Bronchial epithelial cell (primary cell): Measurements from ENCODE around the gene RSBN1. TPM values are rescaled to one million over a fixed set of nuclear protein-coding genes. Genes with fewer than 3 reads are reported as not detected.
A peak's percentile ranks its signal among the peaks of the same experiment; 100 is the strongest.

Experiments
- DNase-seq: peaks from one replicate; pipeline ENCODE4 v3.0.0-alpha.2; 2010; ENCODE audit warnings: low read depth
- FAIRE-seq: peaks from 2 replicates; lab custom pipeline; 2011; peaks lifted over from hg19 to GRCh38; lab: Jason Lieb, UNC
- H3K27me3 ChIP-seq: 2 replicates; pipeline ENCODE4 v1.5.1; 2011; ENCODE audit warnings: low read length; ENCODE audit not compliant: control insufficient read depth, insufficient read depth
- H3K36me3 ChIP-seq: 2 replicates; pipeline ENCODE4 v1.5.1; 2011; ENCODE audit warnings: low read length; ENCODE audit not compliant: control insufficient read depth, insufficient read depth
- H3K4me3 ChIP-seq: 2 replicates; pipeline ENCODE4 v1.5.1; 2011; ENCODE audit warnings: mild to moderate bottlenecking, low read depth, low read length, control low read depth
- total RNA-seq: library from RNA; depleted of rRNA; stranded (reverse); fragments of >200 nt; gene quantifications from 2 replicates; pipeline ENCODE4 v1.2.1, GENCODE V29; 2014
- TF ChIP-seq, protein P1 (sequence below): IDR thresholded peaks from 2 replicates; pipeline ENCODE4 v1.5.1; 2011; ENCODE audit warnings: mild to moderate bottlenecking, moderate library complexity, low read length, control low read depth, inconsistent platforms; ENCODE audit not compliant: insufficient read depth, severe bottlenecking

The RSBN1 gene
- total RNA-seq, 1 donor from 2014 or later: 7.9 TPM

DNA sequence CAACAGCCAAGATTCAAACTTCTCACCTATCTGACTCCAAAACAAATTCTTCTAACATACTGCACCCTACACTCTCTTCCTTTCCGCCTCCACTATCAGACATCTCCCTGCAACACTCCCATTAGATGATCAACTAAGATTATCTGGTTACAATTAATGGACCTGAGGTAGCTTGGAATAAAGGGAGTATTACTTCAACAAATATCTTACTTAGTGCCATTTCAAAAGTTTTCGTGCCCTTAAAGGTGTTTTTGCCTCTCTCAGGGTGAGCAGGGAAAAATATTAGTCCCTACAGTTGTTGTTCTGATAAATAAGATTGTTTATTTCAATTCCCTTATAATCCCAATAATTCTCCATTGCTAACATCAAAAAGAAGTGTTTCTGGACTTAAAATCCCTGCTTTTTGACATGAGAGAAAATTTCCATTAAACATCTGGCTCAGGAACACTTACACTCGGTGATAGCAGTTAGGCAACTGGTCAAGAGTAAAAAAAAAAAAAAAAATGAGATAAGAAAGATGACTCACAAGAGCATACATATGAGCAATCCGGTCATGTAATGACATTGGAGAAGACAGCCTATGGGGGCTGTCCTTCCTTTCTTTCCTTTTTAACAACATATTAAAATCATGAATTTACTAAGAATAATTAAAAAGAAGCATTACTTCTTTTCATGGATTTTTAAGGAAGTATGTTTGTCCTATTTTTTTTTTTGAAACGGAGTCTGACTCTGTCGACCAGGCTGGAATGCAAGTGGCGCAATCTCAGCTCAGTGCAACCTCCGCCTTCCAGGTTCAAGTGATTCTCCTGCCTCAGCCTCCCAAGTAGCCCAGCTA is 7.6 kb downstream of the RSBN1 start:
- TF ChIP-seq, protein P1, sequence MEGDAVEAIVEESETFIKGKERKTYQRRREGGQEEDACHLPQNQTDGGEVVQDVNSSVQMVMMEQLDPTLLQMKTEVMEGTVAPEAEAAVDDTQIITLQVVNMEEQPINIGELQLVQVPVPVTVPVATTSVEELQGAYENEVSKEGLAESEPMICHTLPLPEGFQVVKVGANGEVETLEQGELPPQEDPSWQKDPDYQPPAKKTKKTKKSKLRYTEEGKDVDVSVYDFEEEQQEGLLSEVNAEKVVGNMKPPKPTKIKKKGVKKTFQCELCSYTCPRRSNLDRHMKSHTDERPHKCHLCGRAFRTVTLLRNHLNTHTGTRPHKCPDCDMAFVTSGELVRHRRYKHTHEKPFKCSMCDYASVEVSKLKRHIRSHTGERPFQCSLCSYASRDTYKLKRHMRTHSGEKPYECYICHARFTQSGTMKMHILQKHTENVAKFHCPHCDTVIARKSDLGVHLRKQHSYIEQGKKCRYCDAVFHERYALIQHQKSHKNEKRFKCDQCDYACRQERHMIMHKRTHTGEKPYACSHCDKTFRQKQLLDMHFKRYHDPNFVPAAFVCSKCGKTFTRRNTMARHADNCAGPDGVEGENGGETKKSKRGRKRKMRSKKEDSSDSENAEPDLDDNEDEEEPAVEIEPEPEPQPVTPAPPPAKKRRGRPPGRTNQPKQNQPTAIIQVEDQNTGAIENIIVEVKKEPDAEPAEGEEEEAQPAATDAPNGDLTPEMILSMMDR: no peak
- Histone ChIP-seq H3K36me3 (no peaks in the 10 kb centered on the region), H3K4me3 (no peak overlapping the region), H3K27me3 (no peaks in the 10 kb centered on the region)
- FAIRE-seq: no peak
- peak; percentile 84 for DNase-seq

DNA sequence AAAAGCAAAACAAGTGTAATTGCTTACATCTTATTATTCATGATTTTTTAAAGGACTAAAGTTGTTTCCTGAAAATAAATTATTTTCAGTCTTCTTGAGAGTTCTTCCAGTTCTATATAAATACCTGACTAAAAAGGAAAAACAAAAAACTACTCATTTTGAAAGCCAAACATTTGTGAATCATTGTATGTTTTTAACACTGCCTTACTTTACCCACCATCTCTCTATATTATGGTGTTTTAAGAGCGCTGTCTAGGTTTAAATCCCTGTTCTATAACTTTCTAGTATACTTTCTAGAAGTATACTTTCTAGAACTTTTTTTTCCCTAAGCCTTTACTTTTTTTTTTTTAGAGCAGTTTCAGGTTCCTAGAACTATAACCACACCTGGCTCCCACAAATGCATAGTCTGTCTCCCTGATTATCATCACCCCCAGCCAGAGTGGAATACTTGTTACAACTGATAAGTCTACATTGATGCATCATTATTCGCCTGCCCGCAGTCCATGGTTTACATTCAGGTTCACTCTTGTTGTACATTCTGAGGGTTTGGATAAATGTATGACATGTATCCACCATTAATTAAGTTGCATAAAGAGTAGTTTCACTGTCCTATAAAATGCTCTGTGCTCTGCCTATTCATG is 9.8 kb downstream of the RSBN1 start:
- FAIRE-seq (no peak), DNase-seq (no peak)
- Histone ChIP-seq H3K4me3 (no peak overlapping the region), H3K36me3 (no peaks in the 10 kb centered on the region), H3K27me3 (no peaks in the 10 kb centered on the region)
- TF ChIP-seq, protein P1: no peak

DNA sequence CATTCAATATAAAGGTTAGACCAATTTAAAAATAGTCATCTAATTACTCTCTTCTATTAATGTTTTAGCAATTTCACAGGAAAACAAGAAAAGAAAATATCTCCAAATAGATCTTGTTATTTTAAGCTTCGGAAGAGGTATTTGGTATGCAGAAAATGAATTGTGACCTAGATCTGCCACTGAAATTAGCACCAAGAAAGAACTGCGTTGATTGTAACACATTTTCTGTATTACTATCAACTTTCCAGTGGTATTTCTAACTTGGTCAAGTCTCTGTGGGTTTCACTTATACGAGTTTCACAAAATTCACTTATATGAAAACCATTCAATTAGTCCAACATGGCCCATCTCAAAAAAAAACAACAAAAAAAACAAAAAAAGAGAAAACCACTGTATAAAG is 11.8 kb downstream of the RSBN1 start:
- FAIRE-seq (no peak), DNase-seq (no peak)
- Histone ChIP-seq H3K27me3 (no peaks in the 10 kb centered on the region), H3K36me3 (no peaks in the 10 kb centered on the region), H3K4me3 (no peak overlapping the region)
- TF ChIP-seq, protein P1: no peak

DNA sequence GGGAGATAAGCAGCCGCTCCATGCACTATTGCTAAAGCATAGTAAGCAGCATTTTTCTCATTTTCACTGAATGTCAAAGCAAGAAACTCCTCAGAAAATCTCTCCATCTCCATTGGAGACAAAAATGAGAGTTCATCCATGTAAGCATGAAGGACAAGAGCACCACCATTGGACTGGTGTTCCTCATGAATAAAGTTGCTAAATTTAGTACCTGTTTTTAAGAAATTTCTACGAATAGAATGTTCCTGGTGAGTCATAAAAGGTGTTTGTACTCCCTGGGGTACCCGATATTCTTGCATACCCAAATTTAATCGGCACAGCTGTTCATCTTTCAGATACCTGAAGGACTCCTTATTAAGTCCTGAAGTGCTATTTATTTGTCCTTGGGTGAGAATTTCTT is 14.8 kb downstream of the RSBN1 start:
- Histone ChIP-seq H3K4me3 (no peak overlapping the region), H3K36me3 (no peaks in the 10 kb centered on the region), H3K27me3 (no peaks in the 10 kb centered on the region)
- DNase-seq (no peak), FAIRE-seq (no peak)
- TF ChIP-seq, protein P1: no peak

DNA sequence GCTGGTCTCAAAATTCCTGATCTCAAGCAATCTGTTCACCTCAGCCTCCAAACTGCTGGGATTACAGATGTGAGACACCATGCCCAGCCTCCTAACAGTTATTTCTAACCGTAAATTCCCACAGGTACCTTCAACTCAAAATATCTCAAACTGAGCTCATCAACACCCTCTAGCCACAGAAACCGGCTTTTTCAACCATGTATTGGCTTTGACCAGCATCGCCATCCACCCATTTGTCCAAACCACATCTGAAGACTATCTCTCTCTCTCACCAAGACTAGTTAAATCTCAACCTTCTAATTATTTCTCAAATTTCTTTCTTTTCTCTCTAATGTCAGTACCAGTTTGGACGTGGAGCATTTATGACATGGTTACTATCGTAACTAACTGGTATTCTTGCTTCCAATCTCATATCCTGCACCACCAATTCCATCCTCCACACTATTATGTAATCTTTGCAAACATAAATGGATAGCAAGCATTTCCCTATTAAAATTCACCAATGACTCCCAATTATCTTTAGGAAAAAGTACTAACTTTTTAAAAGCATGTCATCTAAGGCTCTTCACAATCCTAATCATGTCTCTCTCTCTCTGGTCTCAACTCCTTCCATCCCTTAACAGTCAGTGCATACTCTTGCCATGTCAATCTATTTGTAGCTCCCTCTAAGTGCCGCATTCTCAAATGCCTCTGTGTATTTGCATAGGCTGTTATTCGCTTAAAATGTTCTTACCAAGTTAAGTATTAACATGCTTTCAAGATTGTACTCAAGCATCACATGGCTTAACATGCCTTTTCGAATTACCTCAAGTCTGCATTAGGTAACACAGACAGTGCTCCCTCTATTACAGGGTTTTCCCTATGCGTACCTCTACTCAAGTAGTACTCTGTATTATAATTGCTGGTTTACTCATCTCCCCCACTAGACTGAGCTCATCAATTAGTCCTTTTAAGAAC is 18.1 kb downstream of the RSBN1 start:
- H3K4me3 ChIP-seq: no peak overlapping the region
- no peaks in the 10 kb centered on the region for H3K27me3 ChIP-seq
- TF ChIP-seq, protein P1: no peak
- no peaks in the 10 kb centered on the region for H3K36me3 ChIP-seq
- no peak for FAIRE-seq
- DNase-seq: peak; percentile 37
